ENCODE measurements around the gene TOGARAM2. TPM values are rescaled to one million over a fixed set of nuclear protein-coding genes. Genes with fewer than 3 reads are reported as not detected.

Gene TOGARAM2
- total and polyA plus RNA-seq, 3 donors from 2014 or later, result 2.1 to 5.2 (median 3.5) TPM

- no peak overlapping the region for H3K27ac ChIP-seq
- WGBS, 2 donors, result 76 to 79% methylated on average over 12 to 14 of the region's 14 CpGs
- DNase-seq, result no peak
- intact Hi-C loops (cut with DNase I; ENCODE audit: low total_unique reads), result no loop called here
- H3K4me1 ChIP-seq, result no peaks in the 10 kb centered on the region
- H3K9me3 ChIP-seq, result no peaks in the 10 kb centered on the region
- H3K27me3 ChIP-seq, result no peaks in the 10 kb centered on the region
- H3K4me3 ChIP-seq, result no peak overlapping the region
- TF ChIP-seq POLR2A (IDR thresholded peaks at IDR 0.05), result no peak
- no peak for TF ChIP-seq CTCF (IDR thresholded peaks at IDR 0.05)
- H3K36me3 ChIP-seq (ENCODE audit: low read depth, missing control alignments), result no peaks in the 10 kb centered on the region
Observed at GRCh38 chr2:29075894-29076705, 95.0 kb downstream of the TOGARAM2 start.

DNA sequence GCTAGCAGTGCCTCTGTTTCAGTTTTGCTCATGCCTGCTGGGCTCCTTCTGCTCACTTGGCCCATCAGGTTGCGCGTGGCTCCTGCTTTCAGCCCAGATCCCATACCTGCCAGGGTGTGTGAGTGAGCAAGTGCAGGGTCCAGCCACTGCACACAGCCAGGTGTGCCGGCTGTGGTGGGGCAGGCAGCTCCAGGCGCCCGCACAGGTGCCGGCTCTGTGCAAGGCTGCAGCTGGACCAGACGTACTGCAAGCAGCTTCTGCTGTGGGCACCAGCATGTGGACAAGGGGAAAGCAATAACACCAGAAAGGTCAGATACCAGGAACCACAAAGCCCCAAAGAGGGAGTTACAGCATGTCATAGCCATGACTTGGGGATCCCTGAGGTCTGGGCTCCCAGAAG lies 98.8 kb downstream of the TOGARAM2 start:
- intact Hi-C loops (cut with DNase I; ENCODE audit: low total_unique reads), result no loop called here
- 94% methylated on average over 5 to 7 of the region's 7 CpGs for WGBS, 2 donors

GRCh38 chr2:29080886-29081743 lies 100.0 kb downstream of the TOGARAM2 start:
- no peak for DNase-seq

More for the DNA sequence above, 98.8 kb downstream of the TOGARAM2 start:
- no peaks in the 10 kb centered on the region for H3K9me3 ChIP-seq
- H3K4me1 ChIP-seq, result no peaks in the 10 kb centered on the region
- no peak overlapping the region for H3K27ac ChIP-seq
- no peaks in the 10 kb centered on the region for H3K36me3 ChIP-seq (ENCODE audit: low read depth, missing control alignments)
- DNase-seq, result no peak
- H3K4me3 ChIP-seq, result no peak overlapping the region
- TF ChIP-seq POLR2A (IDR thresholded peaks at IDR 0.05) (no peak), CTCF (IDR thresholded peaks at IDR 0.05) (no peak)
- no peaks in the 10 kb centered on the region for H3K27me3 ChIP-seq

GRCh38 chr2:29082804-29083495 lies 101.9 kb downstream of the TOGARAM2 start:
- no peaks in the 10 kb centered on the region for H3K4me1 ChIP-seq
- no peaks in the 10 kb centered on the region for H3K9me3 ChIP-seq
- no peak for DNase-seq
- TF ChIP-seq POLR2A (IDR thresholded peaks at IDR 0.05) (no peak), CTCF (IDR thresholded peaks at IDR 0.05) (no peak)
- no peaks in the 10 kb centered on the region for H3K36me3 ChIP-seq (ENCODE audit: low read depth, missing control alignments)
- no peak overlapping the region for H3K27ac ChIP-seq
- H3K4me3 ChIP-seq, result no peak overlapping the region
- WGBS, 2 donors, result 87 to 92% methylated on average over 5 of the region's 5 CpGs
- intact Hi-C loops (cut with DNase I; ENCODE audit: low total_unique reads), result no loop called here
- no peaks in the 10 kb centered on the region for H3K27me3 ChIP-seq

More at GRCh38 chr2:29080886-29081743, 100.0 kb downstream of the TOGARAM2 start:
- Histone ChIP-seq H3K27me3 (no peaks in the 10 kb centered on the region), H3K27ac (no peak overlapping the region), H3K4me1 (no peaks in the 10 kb centered on the region), H3K9me3 (no peaks in the 10 kb centered on the region), H3K36me3 (ENCODE audit: low read depth, missing control alignments) (no peaks in the 10 kb centered on the region), H3K4me3 (no peak overlapping the region)
- WGBS, 2 donors, result 74 to 80% methylated on average over 2 to 10 of the region's 12 CpGs
- TF ChIP-seq CTCF (IDR thresholded peaks at IDR 0.05), result no peak
- no peak for TF ChIP-seq POLR2A (IDR thresholded peaks at IDR 0.05)
- intact Hi-C loops (cut with DNase I; ENCODE audit: low total_unique reads), result no loop called here

Data from testis (tissue), 3 donors.